K562 treated with DMSO at 1 percent for 4 hours (cell line): ENCODE data around the gene LMO3. TPM values are rescaled to one million over a fixed set of nuclear protein-coding genes. Genes with fewer than 3 reads are reported as not detected.

Source experiments
- total RNA-seq: library from RNA; unstranded; fragments of 300-600 nt; gene quantifications from 2 replicates; pipeline ENCODE4 v1.2.3, GENCODE V29; 2022; ENCODE audit not compliant: insufficient read depth

The LMO3 gene
- total RNA-seq: not detected in 2 replicates

GRCh38 chr12:16606117-16606200, at the start of gene LMO3:
Gene LMO3 (minus strand): TSS chr12:16606162. CDS start chr12:16600860, 5,302 bp downstream.

